GM12878 (cell line): ENCODE data around the gene GLB1L2. TPM values are rescaled to one million over a fixed set of nuclear protein-coding genes. Genes with fewer than 3 reads are reported as not detected.

Source experiments
- ATAC-seq: fragments of 200-7000 bp; cut with Tn5 transposase; 3 replicates; pipeline ENCODE4 v1.9.1; 2020; ENCODE audit warnings: mild to moderate bottlenecking, moderate library complexity
- BruUV-seq: library from RNA; stranded (reverse); fragments of 400-500 nt; replicated peaks from 2 replicates; lab custom pipeline; 2021; lab: Mats Ljungman, UMichigan
- CTCF ChIA-PET: fragments of 300-600 bp; sonication (Branson Sonifier 250); formaldehyde crosslinking; extraction: SDS; loops from one replicate; lab custom pipeline; 2021; ENCODE audit warnings: inconsistent platforms; lab: Yijun Ruan, JAX
- POLR2A ChIA-PET: fragments of 350-600 bp; formaldehyde crosslinking; extraction: SDS; loops from one replicate; lab custom pipeline; 2021; ENCODE audit warnings: inconsistent platforms; lab: Charles Lee
- RAD21 ChIA-PET: fragments of 300-600 bp; sonication (Branson Sonifier 250); formaldehyde crosslinking; loops from one replicate; lab custom pipeline; 2023; ENCODE audit warnings: antibody characterized with exemption; ENCODE audit not compliant: unreplicated experiment; lab: Charles Lee
- SMC1A ChIA-PET: fragments of 300-600 bp; sonication (Branson Sonifier 250); formaldehyde crosslinking; loops from one replicate; lab custom pipeline; 2023; ENCODE audit not compliant: unreplicated experiment, uncharacterized antibody; lab: Charles Lee
- DNase-seq: peaks from one replicate; pipeline ENCODE4 v3.0.0-alpha.2; 2011; ENCODE audit warnings: low read depth, low spot score
- FAIRE-seq: peaks from 3 replicates; lab custom pipeline; 2011; peaks lifted over from hg19 to GRCh38; lab: Jason Lieb, UNC
- H2AFZ ChIP-seq: 2 replicates; pipeline ENCODE4 v1.6.0; 2011; ENCODE audit warnings: low read depth, low read length, control low read depth; ENCODE audit not compliant: control insufficient read depth
- H3K27ac ChIP-seq: 2 replicates; pipeline ENCODE4 v1.5.1; 2011; ENCODE audit warnings: control low read depth; ENCODE audit not compliant: control insufficient read depth, insufficient read depth
- H3K27me3 ChIP-seq, 2 experiments: replicated peaks in 1 of 2; 2 replicates each; pipeline versions ENCODE4 v1.6.0 to v1.6.1; 2011; ENCODE audit warnings: low read length in 1 of 2; ENCODE audit not compliant: control insufficient read depth in 2 of 2, insufficient read depth in 2 of 2
- H3K36me3 ChIP-seq, 2 experiments: 2 replicates each; pipeline ENCODE4 v1.5.1; 2011; ENCODE audit warnings: low read length in 1 of 2; ENCODE audit not compliant: control insufficient read depth in 2 of 2, insufficient read depth in 2 of 2
- H3K4me1 ChIP-seq: 2 replicates; pipeline ENCODE4 v1.6.1; 2011; ENCODE audit warnings: mild to moderate bottlenecking, low read length, moderate library complexity, mixed read lengths; ENCODE audit not compliant: control insufficient read depth, insufficient read depth
- H3K4me2 ChIP-seq: 2 replicates; pipeline ENCODE4 v1.6.0; 2011; ENCODE audit warnings: control low read depth; ENCODE audit not compliant: control insufficient read depth, insufficient read depth
- H3K4me3 ChIP-seq: fragments of 200-600 bp; sonication (generic); 2 replicates; pipeline ENCODE4 v1.5.1; 2016
- H3K79me2 ChIP-seq: 2 replicates; pipeline ENCODE4 v1.6.0; 2011; ENCODE audit warnings: low read length; ENCODE audit not compliant: control insufficient read depth, insufficient read depth
- H3K9ac ChIP-seq: 2 replicates; pipeline ENCODE4 v1.8.0; 2011; ENCODE audit warnings: low read length, control low read depth, mixed read lengths; ENCODE audit not compliant: control insufficient read depth, insufficient read depth
- H3K9me3 ChIP-seq: replicated peaks from 3 replicates; pipeline ENCODE4 v1.5.1; 2011; ENCODE audit warnings: mild to moderate bottlenecking, low read length; ENCODE audit not compliant: control insufficient read depth, insufficient read depth
- H4K20me1 ChIP-seq: 2 replicates; pipeline ENCODE4 v1.6.0; 2011; ENCODE audit not compliant: control insufficient read depth, insufficient read depth
- CHD2 ChIP-seq: IDR thresholded peaks from 2 replicates; pipeline ENCODE4 v1.6.1; 2011; ENCODE audit warnings: low read depth, low read length, improper control_type of control experiment, borderline replicate concordance
- JUND ChIP-seq: IDR thresholded peaks from 2 replicates; pipeline ENCODE4 v1.6.1; 2012; ENCODE audit warnings: low read depth, mild to moderate bottlenecking, low read length, improper control_type of control experiment, moderate library complexity
- KAT2A ChIP-seq: conservative IDR thresholded peaks from 2 replicates; pipeline ENCODE4 v1.6.1; 2011; ENCODE audit warnings: low read depth, low read length; ENCODE audit not compliant: control insufficient read depth
- NRF1 ChIP-seq: conservative IDR thresholded peaks from 2 replicates; pipeline ENCODE4 v1.6.1; 2011; ENCODE audit warnings: mild to moderate bottlenecking, low read depth, low read length, improper control_type of control experiment
- POU2F2 ChIP-seq: IDR thresholded peaks from 3 replicates; pipeline ENCODE4 v1.6.1; 2011; ENCODE audit warnings: low read depth, mild to moderate bottlenecking, low read length, borderline replicate concordance
- WGBS: methylation state at CpG from one replicate; pipeline ENCODE4 v1.1.6; 2016; ENCODE audit warnings: low lambda C conversion rate; ENCODE audit not compliant: insufficient replicate concordance, insufficient coverage; ENCODE audit errors: missing lambda C conversion rate; 5-methylcytosine and 5-hydroxymethylcytosine counted together
- in situ Hi-C: fragments of 300-500 bp; cut with MboI; formaldehyde crosslinking; loops from 9 replicates; pipeline ENCODE4 v1.14.3; 2018; ENCODE audit warnings: mixed read lengths
- intact Hi-C: fragments of 100-400 bp; cut with micrococcal nuclease; formaldehyde crosslinking; loops from one replicate; pipeline ENCODE4 v1.14.2; 2022; ENCODE audit not compliant: unreplicated experiment
- polyA plus RNA-seq, 11 experiments: library from polyadenylated mRNA; depleted of rRNA in 4 of 11; unstranded in 6 of 11; stranded (reverse) in 5 of 11; fragments of >200 nt; fragmentation: Nextera tagmentation in 4 of 11; fragmentation: Illumina TruSeq in 1 of 11; extraction: Ambion mirVana in 4 of 11; extraction: Trizol in 1 of 11; gene quantifications; 1 replicate in 1 of 11; 2 replicates in 10 of 11; pipeline versions ENCODE4 v1.2.1 to v1.2.3, GENCODE V29; 2011 to 2016; ENCODE audit warnings: inconsistent platforms in 2 of 11, missing spikeins in 2 of 11, low read depth in 1 of 11
- total RNA-seq, 4 experiments: library from RNA; depleted of rRNA in 3 of 4; stranded (reverse); fragments of >200 nt in 3 of 4; fragmentation: Illumina TruSeq in 1 of 4; extraction: Trizol in 1 of 4; gene quantifications; 2 replicates each; pipeline versions ENCODE4 v1.2.1 to v1.2.3, GENCODE V29; 2013 to 2021
- TF ChIP-seq, protein P1 (sequence below): fragments of 450-650 bp; IDR thresholded peaks from 2 replicates; pipeline ENCODE4 v1.6.1; 2018; ENCODE audit warnings: borderline replicate concordance, mild to moderate bottlenecking; ENCODE audit not compliant: partially characterized antibody

The GLB1L2 gene
- total and polyA plus RNA-seq, 10 of the 15 experiments (the other 5 are each of a cell fraction or from before 2014, with no cell fraction given), result 0.04 to 0.85 (median 0.49) TPM

DNA sequence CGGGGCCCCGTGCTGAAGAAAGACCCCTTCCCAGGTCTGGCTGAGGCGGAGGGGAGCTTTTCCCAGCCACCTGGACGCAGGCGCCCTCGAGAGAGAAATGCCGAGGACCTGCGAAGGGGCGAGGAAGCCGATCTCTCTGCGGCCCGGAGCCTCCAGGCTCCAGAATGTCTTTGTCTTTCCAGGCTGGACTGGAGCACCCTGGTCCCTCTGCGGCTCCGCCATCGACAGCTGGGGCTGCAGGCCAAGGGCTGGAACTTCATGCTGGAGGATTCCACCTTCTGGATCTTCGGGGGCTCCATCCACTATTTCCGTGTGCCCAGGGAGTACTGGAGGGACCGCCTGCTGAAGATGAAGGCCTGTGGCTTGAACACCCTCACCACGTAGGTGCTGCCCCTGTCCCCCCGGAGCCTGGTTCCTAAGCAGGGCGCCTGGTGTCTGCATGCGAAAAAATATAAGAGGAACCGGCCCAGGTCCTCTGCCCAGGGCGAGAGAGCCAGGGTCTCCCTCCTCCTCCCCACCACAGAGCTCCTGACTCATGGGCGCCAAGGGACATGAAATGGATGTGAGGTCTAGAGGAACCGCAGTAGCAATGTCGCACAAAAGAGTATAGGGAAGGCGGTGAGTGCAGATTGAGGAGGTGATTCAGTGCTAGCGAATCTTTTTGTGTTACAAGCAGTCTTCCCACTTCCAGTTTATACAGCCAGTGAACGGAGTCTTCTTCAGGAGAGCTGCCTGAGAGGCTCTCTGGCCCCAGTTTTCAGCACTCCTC lies 11.0 kb downstream of the GLB1L2 start:
- no peak for TF ChIP-seq POU2F2
- TF ChIP-seq, protein P1, sequence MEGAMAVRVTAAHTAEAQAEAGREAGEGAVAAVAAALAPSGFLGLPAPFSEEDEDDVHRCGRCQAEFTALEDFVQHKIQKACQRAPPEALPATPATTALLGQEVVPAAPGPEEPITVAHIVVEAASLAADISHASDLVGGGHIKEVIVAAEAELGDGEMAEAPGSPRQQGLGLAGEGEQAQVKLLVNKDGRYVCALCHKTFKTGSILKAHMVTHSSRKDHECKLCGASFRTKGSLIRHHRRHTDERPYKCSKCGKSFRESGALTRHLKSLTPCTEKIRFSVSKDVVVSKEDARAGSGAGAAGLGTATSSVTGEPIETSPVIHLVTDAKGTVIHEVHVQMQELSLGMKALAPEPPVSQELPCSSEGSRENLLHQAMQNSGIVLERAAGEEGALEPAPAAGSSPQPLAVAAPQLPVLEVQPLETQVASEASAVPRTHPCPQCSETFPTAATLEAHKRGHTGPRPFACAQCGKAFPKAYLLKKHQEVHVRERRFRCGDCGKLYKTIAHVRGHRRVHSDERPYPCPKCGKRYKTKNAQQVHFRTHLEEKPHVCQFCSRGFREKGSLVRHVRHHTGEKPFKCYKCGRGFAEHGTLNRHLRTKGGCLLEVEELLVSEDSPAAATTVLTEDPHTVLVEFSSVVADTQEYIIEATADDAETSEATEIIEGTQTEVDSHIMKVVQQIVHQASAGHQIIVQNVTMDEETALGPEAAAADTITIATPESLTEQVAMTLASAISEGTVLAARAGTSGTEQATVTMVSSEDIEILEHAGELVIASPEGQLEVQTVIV, result no peak
- TF ChIP-seq KAT2A, result no peak
- no peak for TF ChIP-seq CHD2
- TF ChIP-seq NRF1, result no peak
- TF ChIP-seq JUND, result no peak
- Histone ChIP-seq H3K27ac (no peak overlapping the region), H3K9ac (no peak overlapping the region), H3K4me1 (no peaks in the 10 kb centered on the region), H4K20me1 (no peaks in the 10 kb centered on the region; the same call in 1 of the 2 replicates), H3K27me3 (no peaks in the 10 kb centered on the region; a peak in 2 of 4 replicates), H3K36me3 (no peaks in the 10 kb centered on the region), H3K4me2 (no peak overlapping the region), H3K4me3 (no peak overlapping the region), H3K79me2 (no peaks in the 10 kb centered on the region), H2AFZ (no peak overlapping the region), H3K9me3 (no peaks in the 10 kb centered on the region)
- CTCF ChIA-PET, result no interaction called here
- ATAC-seq, result no peak
- intact Hi-C loops, result no loop called here
- 71% methylated on average over 28 of the region's 30 CpGs for WGBS
- RAD21 ChIA-PET, result no interaction called here
- no peak for FAIRE-seq
- no TSS peak for BruUV-seq
- POLR2A ChIA-PET, result no interaction called here
- SMC1A ChIA-PET, result no interaction called here
- no peak for DNase-seq
- in situ Hi-C loops, result no loop called here
